Stimulated activated CD8-positive, alpha-beta memory T cell treated with anti-CD3 and anti-CD28 coated beads, Interleukin-12 subunit alpha, Interleukin-12 subunit beta, amount 100 ng/mL, for 24 hours (primary cell): ENCODE measurements around the gene BORCS6.
A peak's percentile ranks its signal among the peaks of the same experiment; 100 is the strongest.
"Not testable (repeated sequence)": the region's sequence is repeated elsewhere in the genome, so short reads cannot be mapped to it uniquely, and the experiment has no call there.

ENCODE experiments used
- DNase-seq: peaks from one replicate; pipeline ENCODE4 v3.0.0-alpha.2; 2020; ENCODE audit errors: extremely low read depth

The BORCS6 gene

GRCh38 chr17:8189711-8190477 is at the start of gene BORCS6:
BORCS6 (minus strand) TSS chr17:8190180; CDS start chr17:8190140, 40 bp downstream.
- peak; percentile 91 for DNase-seq

- no peak for DNase-seq
Measured at GRCh38 chr17:8237886-8238285, 47.9 kb upstream of the BORCS6 start.

DNA sequence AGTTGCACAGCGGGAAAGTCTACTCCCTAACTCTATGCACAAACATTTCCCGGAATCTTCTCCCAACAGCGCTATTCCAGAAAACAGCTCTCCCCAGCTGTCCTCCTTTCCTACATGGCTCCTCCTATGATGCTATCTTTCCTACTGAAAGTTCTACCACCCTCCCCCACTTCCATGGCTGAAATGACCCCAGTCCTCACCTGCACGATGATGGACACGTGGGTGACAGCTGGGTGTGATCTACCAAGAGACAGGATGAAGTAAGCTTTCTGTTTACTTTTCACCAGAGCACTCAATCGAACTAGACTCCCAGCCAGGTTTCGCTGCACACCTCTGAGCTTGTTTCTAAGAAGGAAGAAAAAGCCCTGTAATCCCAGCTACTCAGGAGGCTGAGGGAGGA is 47.2 kb upstream of the BORCS6 start:
- DNase-seq, result no peak

- DNase-seq, result no peak
Measured at GRCh38 chr17:8235676-8236075, 45.7 kb upstream of the BORCS6 start.

DNA sequence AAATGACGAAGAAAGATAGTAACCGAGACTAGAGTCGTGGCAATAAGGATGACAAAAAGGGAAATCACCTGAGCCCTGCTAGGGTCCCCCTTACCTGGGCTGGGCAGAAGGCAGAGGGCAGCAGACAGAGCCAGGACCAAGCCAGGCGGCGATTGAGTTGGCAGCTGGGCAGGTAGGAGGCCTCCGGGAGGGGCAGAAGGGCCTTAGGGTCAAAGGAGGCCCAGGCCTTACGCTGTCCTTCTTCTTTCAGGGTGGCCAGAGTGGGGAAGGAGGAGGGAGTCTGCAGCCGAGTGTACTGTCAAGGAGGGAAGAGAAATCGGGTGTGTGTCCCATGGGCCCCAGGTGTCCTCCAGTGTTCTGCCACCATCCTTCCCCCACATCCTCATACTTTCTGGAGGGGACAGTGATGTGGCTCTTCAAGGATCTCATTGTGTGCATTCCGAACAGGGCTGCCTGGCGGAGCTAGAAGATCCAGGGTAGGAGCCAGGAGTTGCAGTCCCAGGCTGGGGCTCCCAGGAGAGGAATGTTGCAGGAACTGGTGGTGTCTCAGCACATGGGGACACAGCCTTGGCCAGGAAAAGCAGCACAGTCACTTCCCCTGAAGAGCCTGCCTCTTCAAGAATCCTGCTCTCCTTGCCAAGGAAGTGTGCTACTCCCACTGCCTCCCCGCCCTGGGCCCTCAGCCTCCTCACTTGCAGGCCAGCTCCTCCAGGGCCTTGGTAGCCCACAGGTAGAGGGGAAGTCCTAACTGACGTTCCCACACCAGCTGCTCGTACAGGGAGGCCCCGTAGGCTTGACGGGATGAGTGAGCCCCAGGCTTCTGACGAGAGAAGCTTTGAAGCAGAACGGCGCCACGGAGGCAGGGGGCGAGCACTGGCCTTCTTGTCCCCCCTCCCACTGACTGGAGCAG is 44.6 kb upstream of the BORCS6 start:
- no peak for DNase-seq

- DNase-seq, result no peak
Measured at GRCh38 chr17:8231701-8232100, 41.7 kb upstream of the BORCS6 start.

DNA sequence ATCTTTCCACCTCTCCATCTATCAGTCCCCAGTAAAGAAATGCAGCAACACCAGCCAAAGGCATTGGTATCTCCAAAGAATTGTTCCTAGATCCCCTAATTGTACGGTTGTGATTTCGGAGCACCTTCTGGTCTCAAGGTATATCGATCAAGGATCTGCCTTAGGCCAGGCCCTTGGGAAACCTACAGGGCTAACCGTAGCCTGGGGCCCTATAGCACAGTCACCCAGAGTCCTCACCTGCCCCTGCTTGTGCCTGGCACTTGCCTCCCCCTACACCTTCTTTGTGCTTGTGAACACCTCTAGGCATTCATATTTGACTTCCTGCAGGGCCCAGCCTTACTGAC is 37.2 kb upstream of the BORCS6 start:
- DNase-seq, result no peak

GRCh38 chr17:8226536-8227237 is 36.7 kb upstream of the BORCS6 start:
- DNase-seq, result no peak

DNA sequence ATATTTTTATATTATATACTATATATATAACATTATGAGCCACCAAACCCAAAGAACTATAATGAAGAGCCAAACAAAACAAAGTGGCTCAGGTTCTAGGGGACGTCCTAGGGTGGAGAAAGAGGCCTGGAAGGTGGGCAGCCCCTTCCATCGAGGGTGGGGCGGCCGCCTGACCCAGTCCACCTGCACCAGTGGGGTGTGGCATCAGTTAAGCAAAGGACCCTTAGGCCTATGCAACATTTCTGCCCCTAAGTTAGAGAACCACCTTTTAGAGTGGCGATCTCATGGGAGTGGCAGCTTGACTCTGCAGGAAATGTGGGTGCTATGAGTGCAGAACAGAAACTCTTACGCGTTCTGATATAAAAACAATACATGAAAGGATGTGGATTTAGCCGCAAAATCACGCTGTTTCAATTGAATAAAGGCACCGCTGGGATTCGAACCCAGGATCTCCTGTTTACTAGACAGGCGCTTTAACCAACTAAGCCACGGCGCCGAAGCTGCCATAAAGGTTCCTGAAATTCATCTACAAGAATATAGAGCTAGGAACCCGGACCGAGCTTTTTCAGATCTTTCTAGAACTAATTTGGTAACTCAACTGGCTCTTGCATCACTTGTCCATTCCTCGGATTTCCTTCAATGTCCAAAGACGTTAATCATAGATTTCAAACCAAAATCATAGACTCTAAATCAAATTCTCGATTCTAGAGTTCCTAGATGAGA is 36.0 kb upstream of the BORCS6 start:
- no peak for DNase-seq

GRCh38 chr17:8224891-8225812 is 35.2 kb upstream of the BORCS6 start:
- no peak for DNase-seq

DNA sequence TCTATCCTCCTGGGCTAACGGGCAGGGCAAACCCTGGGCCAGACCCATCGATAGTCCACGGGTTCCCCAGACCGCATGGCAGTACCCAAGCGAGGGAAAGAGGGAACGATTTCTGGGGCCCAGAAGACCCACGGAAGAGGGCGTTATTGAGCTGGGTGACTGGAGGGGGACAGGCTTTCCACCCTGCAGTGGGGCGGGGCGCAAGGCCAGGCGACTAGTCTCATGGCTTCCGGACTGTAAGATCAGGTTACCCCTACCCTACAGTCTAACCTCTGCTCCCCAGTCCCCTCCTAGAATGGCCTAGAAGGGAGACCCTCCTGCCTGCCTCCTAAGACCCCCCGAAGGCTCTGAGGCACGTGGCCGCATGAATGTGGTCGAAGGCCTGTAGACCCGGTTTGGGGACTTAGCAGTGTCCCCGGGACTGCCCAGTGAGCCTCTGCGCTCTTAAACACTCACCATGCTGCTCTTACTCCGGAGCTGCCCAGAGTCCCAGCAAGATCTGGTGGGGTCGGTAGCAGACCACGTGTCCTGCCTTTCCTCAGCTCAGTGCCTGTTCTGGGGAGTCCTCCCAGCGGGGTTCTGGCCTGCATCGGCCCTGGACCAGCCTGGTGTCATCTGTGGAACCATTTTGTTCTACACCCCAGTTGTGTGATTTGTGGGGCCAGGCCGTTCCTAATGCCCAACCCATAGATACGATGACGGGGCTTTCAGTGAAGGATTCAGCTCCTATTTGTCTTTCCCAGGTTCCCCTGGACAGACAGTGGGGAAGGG is 33.6 kb upstream of the BORCS6 start:
- no peak for DNase-seq

GRCh38 chr17:8222630-8223355 is 32.8 kb upstream of the BORCS6 start:
- peak; percentile 67 for DNase-seq

- no peak for DNase-seq
Measured at GRCh38 chr17:8222380-8222629, 32.3 kb upstream of the BORCS6 start.

DNA sequence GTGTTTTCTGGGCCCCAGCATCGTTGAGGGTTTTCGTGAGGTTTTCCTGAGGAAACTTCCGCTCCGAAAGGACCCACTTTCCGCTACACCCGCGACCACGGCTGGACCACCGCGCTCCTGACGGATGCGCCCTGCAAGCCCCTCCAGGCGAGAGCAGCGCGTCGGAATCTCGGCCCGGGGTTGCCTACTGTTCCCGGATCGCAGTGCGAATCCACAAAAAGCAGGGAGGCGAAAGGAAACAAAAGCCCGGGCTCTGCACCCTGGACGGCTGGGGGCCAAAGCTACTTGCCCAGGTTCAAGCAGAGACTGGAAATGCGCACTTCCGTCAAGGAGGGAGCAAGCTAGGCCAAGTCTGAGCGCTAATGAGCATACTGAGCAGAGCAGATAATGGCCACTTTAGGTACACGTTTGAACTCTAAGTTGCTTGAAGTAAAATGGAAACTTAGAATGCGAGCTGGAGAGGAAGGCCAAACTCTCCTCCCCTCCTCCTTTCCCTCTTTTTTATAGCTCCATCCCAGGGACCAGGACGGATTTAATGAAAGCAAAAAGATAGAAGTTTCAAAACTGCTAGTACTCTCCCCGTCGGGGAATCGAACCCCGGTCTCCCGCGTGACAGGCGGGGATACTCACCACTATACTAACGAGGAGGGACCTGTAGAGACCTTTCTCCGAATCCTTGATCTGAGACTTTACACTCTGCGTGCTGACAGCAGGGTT is 31.8 kb upstream of the BORCS6 start:
- DNase-seq, result peak; percentile 64

DNA sequence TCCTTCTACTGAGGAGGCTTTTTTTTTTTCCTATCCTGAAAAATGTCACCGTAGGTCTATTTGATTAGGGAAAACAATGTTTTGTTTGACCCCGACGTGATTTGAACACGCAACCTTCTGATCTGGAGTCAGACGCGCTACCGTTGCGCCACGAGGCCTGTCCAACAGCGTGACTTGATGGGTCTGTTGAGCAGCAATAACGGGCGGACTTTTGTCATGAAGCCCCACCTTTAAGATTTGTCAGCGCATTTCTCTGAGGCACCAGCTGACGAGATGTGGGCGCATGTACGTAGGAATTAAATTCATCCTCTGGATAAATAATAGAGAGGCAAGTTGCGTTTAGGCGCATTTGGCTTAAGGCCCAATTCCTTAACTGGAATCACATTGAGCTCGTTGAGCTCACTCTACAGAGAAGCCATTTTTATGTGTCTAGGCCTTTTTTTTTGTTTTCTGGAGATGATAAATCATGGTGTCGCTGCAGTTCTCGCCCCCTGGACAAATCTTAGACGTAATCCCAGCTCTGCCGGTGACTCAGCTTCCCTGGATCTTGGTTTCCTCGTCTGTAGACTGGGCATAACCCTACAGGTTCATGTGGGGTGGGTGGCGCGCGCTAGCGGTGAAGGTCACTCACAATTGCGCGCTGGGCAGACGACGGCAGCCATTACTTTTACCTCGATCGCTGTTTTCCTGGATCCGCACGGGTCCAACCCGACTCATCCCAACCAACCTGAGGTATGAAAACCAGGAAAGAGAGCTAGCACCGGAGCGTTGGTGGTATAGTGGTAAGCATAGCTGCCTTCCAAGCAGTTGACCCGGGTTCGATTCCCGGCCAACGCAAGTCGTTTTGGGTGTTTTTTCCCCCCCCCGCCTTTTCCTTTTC is 31.0 kb upstream of the BORCS6 start:
- peak; percentile 67 for DNase-seq

DNA sequence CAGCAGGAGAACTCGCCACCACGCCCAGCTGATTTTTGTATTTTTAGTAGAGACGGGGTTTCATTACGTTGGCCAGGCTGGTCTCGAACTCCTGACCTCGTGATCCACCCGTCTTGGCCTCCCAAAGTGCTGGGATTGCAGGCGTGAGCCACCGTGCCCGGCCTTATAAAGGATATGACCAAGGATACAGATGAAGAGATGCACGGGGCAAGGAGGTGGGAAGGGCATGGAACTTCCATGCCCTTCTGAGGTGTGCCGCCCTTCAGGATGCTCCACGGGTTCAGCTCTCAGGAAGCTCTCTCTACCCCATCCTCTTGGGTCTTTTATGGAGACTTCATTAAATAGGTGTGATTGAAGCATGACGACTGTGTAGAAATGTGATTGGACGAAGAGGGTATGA is 24.0 kb upstream of the BORCS6 start:
- DNase-seq, result not testable (repeated sequence)

- DNase-seq, result no peak
Measured at GRCh38 chr17:8212312-8213180, 22.6 kb upstream of the BORCS6 start.
